HCT116 (cell line): Measurements from ENCODE around the gene ENO2. TPM values are rescaled to one million over a fixed set of nuclear protein-coding genes. Genes with fewer than 3 reads are reported as not detected.

Experiments used
- ATAC-seq: fragments of 200-7000 bp; cut with Tn5 transposase; 2 replicates; pipeline ENCODE4 v1.9.1; 2020; ENCODE audit warnings: mild to moderate bottlenecking, moderate library complexity
- BruUV-seq: library from RNA; stranded (reverse); fragments of 400-500 nt; replicated peaks from 2 replicates; lab custom pipeline; 2021; lab: Mats Ljungman, UMichigan
- CTCF ChIA-PET: fragments of 300-600 bp; sonication (Branson Sonifier 250); formaldehyde crosslinking; loops from one replicate; lab custom pipeline; 2021; ENCODE audit warnings: antibody characterized with exemption; lab: Charles Lee
- POLR2A ChIA-PET: fragments of 300-600, 350-600 bp; sonication (Branson Sonifier 250); formaldehyde crosslinking; loops from one replicate; lab custom pipeline; 2021; ENCODE audit warnings: antibody characterized with exemption; lab: Charles Lee
- RAD21 ChIA-PET, 2 experiments: fragments of 300-600 bp; sonication (Branson Sonifier 250); formaldehyde crosslinking; loops; one replicate each; lab custom pipeline; 2023; ENCODE audit warnings: low total read pairs in 2 of 2; ENCODE audit not compliant: uncharacterized antibody in 2 of 2, unreplicated experiment in 2 of 2, low non-redundant PET in 1 of 2; lab: Charles Lee
- DNase-seq: peaks from one replicate; pipeline ENCODE4 v3.0.0-alpha.2; 2010; ENCODE audit warnings: low read depth, low spot score
- H2AFZ ChIP-seq: fragments of 200-600 bp; shearing (Covaris generic), sonication (generic); 2 replicates; pipeline ENCODE4 v1.6.1; 2017; ENCODE audit warnings: low read depth, mixed run types, mixed read lengths, antibody characterized with exemption, low read length; ENCODE audit not compliant: poor library complexity, severe bottlenecking
- H3K27ac ChIP-seq: 2 replicates; pipeline ENCODE4 v1.5.1; 2012; ENCODE audit warnings: low read depth, low read length
- H3K27me3 ChIP-seq: fragments of 200-600 bp; sonication (generic); 2 replicates; pipeline ENCODE4 v1.6.1; 2016; ENCODE audit warnings: mixed run types, low read length, mixed read lengths; ENCODE audit not compliant: insufficient read depth
- H3K36me3 ChIP-seq, 2 experiments: fragments of 200-500 bp in 1 of 2; fragments of 200-600 bp in 1 of 2; sonication (Bioruptor generic) in 1 of 2; sonication (generic) in 1 of 2; 2 replicates each; pipeline versions ENCODE4 v1.5.1 to v1.6.1; 2014 to 2016; ENCODE audit warnings: low read length in 2 of 2, inconsistent platforms in 1 of 2, mixed read lengths in 1 of 2, mixed run types in 1 of 2; ENCODE audit not compliant: insufficient read depth in 2 of 2, control insufficient read depth in 1 of 2
- H3K4me1 ChIP-seq, 2 experiments: fragments of 200-600 bp in 1 of 2; sonication (generic) in 1 of 2; 2 replicates each; pipeline versions ENCODE4 v1.5.1 to v1.6.1; 2012 to 2017; ENCODE audit warnings: low read length in 2 of 2, inconsistent platforms in 1 of 2, mild to moderate bottlenecking in 1 of 2, mixed read lengths in 1 of 2, mixed run types in 1 of 2, moderate library complexity in 1 of 2; ENCODE audit not compliant: insufficient read depth in 2 of 2, control insufficient read depth in 1 of 2
- H3K4me2 ChIP-seq: fragments of 200-600 bp; sonication (generic); 2 replicates; pipeline ENCODE4 v1.6.1; 2017; ENCODE audit warnings: mixed run types, low read length, mixed read lengths
- H3K4me3 ChIP-seq, 2 experiments: fragments of 200-600 bp in 1 of 2; sonication (generic) in 1 of 2; replicated peaks in 1 of 2; 2 replicates each; pipeline ENCODE4 v1.5.1; 2011 to 2016; ENCODE audit warnings: low read length in 2 of 2, control low read depth in 1 of 2, low read depth in 1 of 2, mild to moderate bottlenecking in 1 of 2, mixed read lengths in 1 of 2, mixed run types in 1 of 2
- H3K79me2 ChIP-seq: fragments of 200-600 bp; sonication (generic); 2 replicates; pipeline ENCODE4 v1.6.1; 2017; ENCODE audit warnings: mild to moderate bottlenecking, mixed run types, low read length, moderate library complexity, mixed read lengths; ENCODE audit not compliant: insufficient read depth
- H3K9ac ChIP-seq: fragments of 200-600 bp; sonication (generic); 2 replicates; pipeline ENCODE4 v1.6.1; 2016; ENCODE audit warnings: low read length, mixed read lengths
- H3K9me2 ChIP-seq: fragments of 200-600 bp; sonication (generic), shearing (Covaris generic); 2 replicates; pipeline ENCODE4 v1.6.1; 2017; ENCODE audit warnings: mixed run types, mild to moderate bottlenecking, moderate library complexity; ENCODE audit not compliant: insufficient read depth
- H3K9me3 ChIP-seq, 2 experiments: fragments of 200-500 bp in 1 of 2; fragments of 200-600 bp in 1 of 2; sonication (Bioruptor generic) in 1 of 2; sonication (generic) in 1 of 2; 2 replicates each; pipeline ENCODE4 v1.6.1; 2014 to 2017; ENCODE audit warnings: low read length in 2 of 2, mixed read lengths in 2 of 2, inconsistent platforms in 1 of 2, low read depth in 1 of 2, mild to moderate bottlenecking in 1 of 2, mixed run types in 1 of 2, moderate library complexity in 1 of 2; ENCODE audit not compliant: control insufficient read depth in 1 of 2, insufficient read depth in 1 of 2
- H4K20me1 ChIP-seq: fragments of 200-600 bp; sonication (generic), shearing (Covaris generic); 2 replicates; pipeline ENCODE4 v1.6.1; 2017; ENCODE audit warnings: mixed run types, mild to moderate bottlenecking, moderate library complexity; ENCODE audit not compliant: insufficient read depth
- EGR1 ChIP-seq: IDR thresholded peaks from 2 replicates; pipeline ENCODE4 v1.6.1; 2012; ENCODE audit warnings: low read depth
- ZNF274 ChIP-seq: fragments of 200-500 bp; sonication (Bioruptor generic); IDR thresholded peaks from 2 replicates; pipeline ENCODE4 v1.6.1; 2014; ENCODE audit warnings: mild to moderate bottlenecking, low read depth, low read length, inconsistent platforms
- intact Hi-C: fragments of 100-400 bp; cut with micrococcal nuclease; formaldehyde crosslinking; loops from 2 replicates; pipeline ENCODE4 v1.10.0; 2022
- total RNA-seq: library from RNA; stranded (reverse); gene quantifications from one replicate; pipeline ENCODE4 v1.2.1, GENCODE V29; 2021; ENCODE audit not compliant: unreplicated experiment
- TF ChIP-seq, protein P1 (sequence below), 3 experiments: fragments of 200-600 bp in 1 of 3; sonication (generic) in 1 of 3; IDR thresholded peaks in 2 of 3; conservative IDR thresholded peaks in 1 of 3; 2 replicates each; pipeline ENCODE4 v1.5.1; 2012 to 2017; ENCODE audit warnings: low read depth in 2 of 3, low read length in 2 of 3, antibody characterized with exemption in 1 of 3, borderline replicate concordance in 1 of 3, control low read depth in 1 of 3, mild to moderate bottlenecking in 1 of 3, mixed read lengths in 1 of 3, mixed run types in 1 of 3, moderate library complexity in 1 of 3; ENCODE audit not compliant: insufficient read depth in 1 of 3
- TF ChIP-seq, protein P2 (sequence below): IDR thresholded peaks from 2 replicates; pipeline ENCODE4 v1.6.1; 2012; ENCODE audit warnings: low read depth

ENO2 gene
- total RNA-seq, 1 experiment from 2014 or later, result 117 TPM

GRCh38 chr12:6950401-6950801 is 36.0 kb downstream of the ENO2 start:
- Histone ChIP-seq H4K20me1 (no peaks in the 10 kb centered on the region), H2AFZ (no peak overlapping the region), H3K36me3 (no peaks in the 10 kb centered on the region), H3K27me3 (no peaks in the 10 kb centered on the region), H3K9me3 (no peaks in the 10 kb centered on the region), H3K4me2 (no peak overlapping the region), H3K9me2 (no peaks in the 10 kb centered on the region), H3K4me3 (no peak overlapping the region), H3K9ac (no peak overlapping the region), H3K27ac (no peak overlapping the region), H3K79me2 (peaks cover 9% of the 10 kb centered on the region; the same call in 1 of the 2 replicates), H3K4me1 (peaks cover 17 to 38% of the 10 kb centered on the region in 2 experiments)
- DNase-seq (no peak), ATAC-seq (no peak)
- TF ChIP-seq, protein P1, sequence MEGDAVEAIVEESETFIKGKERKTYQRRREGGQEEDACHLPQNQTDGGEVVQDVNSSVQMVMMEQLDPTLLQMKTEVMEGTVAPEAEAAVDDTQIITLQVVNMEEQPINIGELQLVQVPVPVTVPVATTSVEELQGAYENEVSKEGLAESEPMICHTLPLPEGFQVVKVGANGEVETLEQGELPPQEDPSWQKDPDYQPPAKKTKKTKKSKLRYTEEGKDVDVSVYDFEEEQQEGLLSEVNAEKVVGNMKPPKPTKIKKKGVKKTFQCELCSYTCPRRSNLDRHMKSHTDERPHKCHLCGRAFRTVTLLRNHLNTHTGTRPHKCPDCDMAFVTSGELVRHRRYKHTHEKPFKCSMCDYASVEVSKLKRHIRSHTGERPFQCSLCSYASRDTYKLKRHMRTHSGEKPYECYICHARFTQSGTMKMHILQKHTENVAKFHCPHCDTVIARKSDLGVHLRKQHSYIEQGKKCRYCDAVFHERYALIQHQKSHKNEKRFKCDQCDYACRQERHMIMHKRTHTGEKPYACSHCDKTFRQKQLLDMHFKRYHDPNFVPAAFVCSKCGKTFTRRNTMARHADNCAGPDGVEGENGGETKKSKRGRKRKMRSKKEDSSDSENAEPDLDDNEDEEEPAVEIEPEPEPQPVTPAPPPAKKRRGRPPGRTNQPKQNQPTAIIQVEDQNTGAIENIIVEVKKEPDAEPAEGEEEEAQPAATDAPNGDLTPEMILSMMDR (IDR thresholded peaks at IDR 0.05 in 2 of 3, conservative IDR thresholded peaks at IDR 0.05 in 1 of 3; ENCODE audit: borderline replicate concordance in 1 of 3, insufficient read depth in 1 of 3, low read depth in 2 of 3, low read length in 2 of 3), result peak in 2 of 3 experiments; percentile 40 to 49; a peak in 4 of 6 replicates
- no peak for TF ChIP-seq EGR1
- intact Hi-C loops, result no loop called here
- POLR2A ChIA-PET, result interaction anchor here (7.7 kb wide), 1 partner anchor 12 kb away, joined by 269 read pairs; no protein-coding TSS in a partner anchor
- CTCF ChIA-PET, result interaction anchor here (0.7 kb wide), 1 partner anchor 11 kb away, joined by 4 read pairs; no protein-coding TSS in a partner anchor
- RAD21 ChIA-PET, result no interaction called here
- BruUV-seq, result no TSS peak

DNA sequence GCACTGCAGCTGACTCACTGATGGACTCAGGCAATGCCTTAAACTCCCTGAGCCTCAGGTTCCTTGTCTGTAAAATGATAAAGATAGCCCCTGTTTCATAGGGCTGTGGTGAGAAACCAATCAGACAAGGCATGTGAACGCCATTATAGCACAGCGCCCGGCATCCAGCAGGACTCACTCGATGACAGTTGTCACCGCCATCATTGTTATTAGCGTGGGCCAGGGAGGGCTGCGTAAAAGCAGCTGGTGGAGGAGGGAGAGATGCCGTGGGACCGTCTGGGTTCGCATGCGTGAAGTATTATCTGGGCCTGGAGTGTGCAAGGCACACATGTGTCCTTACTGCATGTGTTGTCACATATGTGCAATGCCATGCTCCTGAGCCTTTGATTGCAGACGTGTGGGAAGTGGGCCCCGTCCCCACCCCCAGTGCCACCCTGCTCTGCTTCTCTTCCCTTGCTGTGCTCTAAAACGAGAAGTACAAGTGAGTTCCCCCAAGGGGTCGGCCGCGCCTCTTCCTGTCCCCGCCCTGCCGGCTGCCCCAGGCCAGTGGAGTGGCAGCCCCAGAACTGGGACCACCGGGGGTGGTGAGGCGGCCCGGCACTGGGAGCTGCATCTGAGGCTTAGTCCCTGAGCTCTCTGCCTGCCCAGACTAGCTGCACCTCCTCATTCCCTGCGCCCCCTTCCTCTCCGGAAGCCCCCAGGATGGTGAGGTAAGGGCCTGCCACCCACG is 36.6 kb downstream of the ENO2 start, which contains the start of gene PTPN6:
TSS of gene PTPN6 (plus strand) at position 546 of the 730 bp plus-strand sequence. CDS start at position 703, 157 bp downstream.
- H4K20me1 ChIP-seq, result no peaks in the 10 kb centered on the region
- no TSS peak for BruUV-seq
- ATAC-seq (no peak), DNase-seq (no peak)
- no peak within 1 kb of the TSS for H2AFZ ChIP-seq
- ChIA-PET RAD21 (no interaction called here), POLR2A (interaction anchor here (7.7 kb wide), 1 partner anchor 11 kb away, joined by 269 read pairs; no protein-coding TSS in a partner anchor), CTCF (interaction anchor here (0.8 kb wide), 1 partner anchor 14 kb away, joined by 3 read pairs; no protein-coding TSS in a partner anchor)
- no peak within 1 kb of the TSS for H3K9ac ChIP-seq
- no peaks in the 10 kb centered on the region for H3K9me2 ChIP-seq
- H3K4me1 ChIP-seq, result peaks cover 11 to 33% of the 10 kb centered on the region in 2 experiments
- H3K79me2 ChIP-seq, result peaks cover 6% of the 10 kb centered on the region; the same call in 1 of the 2 replicates
- H3K9me3 ChIP-seq, result no peaks in the 10 kb centered on the region
- TF ChIP-seq, protein P2, sequence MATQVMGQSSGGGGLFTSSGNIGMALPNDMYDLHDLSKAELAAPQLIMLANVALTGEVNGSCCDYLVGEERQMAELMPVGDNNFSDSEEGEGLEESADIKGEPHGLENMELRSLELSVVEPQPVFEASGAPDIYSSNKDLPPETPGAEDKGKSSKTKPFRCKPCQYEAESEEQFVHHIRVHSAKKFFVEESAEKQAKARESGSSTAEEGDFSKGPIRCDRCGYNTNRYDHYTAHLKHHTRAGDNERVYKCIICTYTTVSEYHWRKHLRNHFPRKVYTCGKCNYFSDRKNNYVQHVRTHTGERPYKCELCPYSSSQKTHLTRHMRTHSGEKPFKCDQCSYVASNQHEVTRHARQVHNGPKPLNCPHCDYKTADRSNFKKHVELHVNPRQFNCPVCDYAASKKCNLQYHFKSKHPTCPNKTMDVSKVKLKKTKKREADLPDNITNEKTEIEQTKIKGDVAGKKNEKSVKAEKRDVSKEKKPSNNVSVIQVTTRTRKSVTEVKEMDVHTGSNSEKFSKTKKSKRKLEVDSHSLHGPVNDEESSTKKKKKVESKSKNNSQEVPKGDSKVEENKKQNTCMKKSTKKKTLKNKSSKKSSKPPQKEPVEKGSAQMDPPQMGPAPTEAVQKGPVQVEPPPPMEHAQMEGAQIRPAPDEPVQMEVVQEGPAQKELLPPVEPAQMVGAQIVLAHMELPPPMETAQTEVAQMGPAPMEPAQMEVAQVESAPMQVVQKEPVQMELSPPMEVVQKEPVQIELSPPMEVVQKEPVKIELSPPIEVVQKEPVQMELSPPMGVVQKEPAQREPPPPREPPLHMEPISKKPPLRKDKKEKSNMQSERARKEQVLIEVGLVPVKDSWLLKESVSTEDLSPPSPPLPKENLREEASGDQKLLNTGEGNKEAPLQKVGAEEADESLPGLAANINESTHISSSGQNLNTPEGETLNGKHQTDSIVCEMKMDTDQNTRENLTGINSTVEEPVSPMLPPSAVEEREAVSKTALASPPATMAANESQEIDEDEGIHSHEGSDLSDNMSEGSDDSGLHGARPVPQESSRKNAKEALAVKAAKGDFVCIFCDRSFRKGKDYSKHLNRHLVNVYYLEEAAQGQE, result no peak
- TF ChIP-seq ZNF274, result no peak
- H3K36me3 ChIP-seq, result no peaks in the 10 kb centered on the region
- no peak within 1 kb of the TSS for H3K4me3 ChIP-seq
- no peak within 1 kb of the TSS for H3K4me2 ChIP-seq
- H3K27ac ChIP-seq, result no peak within 1 kb of the TSS
- intact Hi-C loops, result no loop called here
- no peaks in the 10 kb centered on the region for H3K27me3 ChIP-seq
